Midbrain (tissue), 1 donor: ENCODE data around the gene OR10D3.
"Not testable (repeated sequence)": the region's sequence is repeated elsewhere in the genome, so short reads cannot be mapped to it uniquely, and the experiment has no call there.

Experiments used
- DNase-seq: peaks from one replicate; lab custom pipeline; 2025; lab: John Stamatoyannopoulos, UW

Gene OR10D3, protein sequence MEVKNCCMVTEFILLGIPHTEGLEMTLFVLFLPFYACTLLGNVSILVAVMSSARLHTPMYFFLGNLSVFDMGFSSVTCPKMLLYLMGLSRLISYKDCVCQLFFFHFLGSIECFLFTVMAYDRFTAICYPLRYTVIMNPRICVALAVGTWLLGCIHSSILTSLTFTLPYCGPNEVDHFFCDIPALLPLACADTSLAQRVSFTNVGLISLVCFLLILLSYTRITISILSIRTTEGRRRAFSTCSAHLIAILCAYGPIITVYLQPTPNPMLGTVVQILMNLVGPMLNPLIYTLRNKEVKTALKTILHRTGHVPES

GRCh38 chr11:124183068-124183467 is at the start of gene OR10D3:
TSS of gene OR10D3 (plus strand) at chr11:124183345. CDS start at chr11:124185270, 1,925 bp downstream.
- DNase-seq: no peak

- DNase-seq: no peak
Observed at GRCh38 chr11:124143034-124143433, 40.1 kb upstream of the OR10D3 start.

DNA sequence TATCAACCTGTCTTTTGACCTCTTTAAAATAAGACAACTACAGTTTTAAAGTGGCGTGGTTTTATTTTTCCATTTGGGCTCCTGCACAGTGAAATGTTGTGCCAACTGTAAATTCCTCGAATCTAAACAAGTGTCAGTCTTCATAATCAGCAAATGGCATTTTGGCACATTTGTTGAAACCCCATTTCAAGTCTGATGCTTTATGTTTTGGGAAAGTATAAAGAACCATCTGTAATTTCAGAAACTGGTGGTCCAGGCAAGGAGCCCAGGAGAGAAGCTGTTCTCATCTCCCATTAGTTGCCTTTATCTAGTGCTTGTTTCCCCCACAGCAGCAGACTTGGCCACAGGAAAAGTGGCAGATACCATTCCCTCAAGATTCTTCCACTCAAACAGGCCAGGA is 35.2 kb upstream of the OR10D3 start:
- DNase-seq: no peak

DNA sequence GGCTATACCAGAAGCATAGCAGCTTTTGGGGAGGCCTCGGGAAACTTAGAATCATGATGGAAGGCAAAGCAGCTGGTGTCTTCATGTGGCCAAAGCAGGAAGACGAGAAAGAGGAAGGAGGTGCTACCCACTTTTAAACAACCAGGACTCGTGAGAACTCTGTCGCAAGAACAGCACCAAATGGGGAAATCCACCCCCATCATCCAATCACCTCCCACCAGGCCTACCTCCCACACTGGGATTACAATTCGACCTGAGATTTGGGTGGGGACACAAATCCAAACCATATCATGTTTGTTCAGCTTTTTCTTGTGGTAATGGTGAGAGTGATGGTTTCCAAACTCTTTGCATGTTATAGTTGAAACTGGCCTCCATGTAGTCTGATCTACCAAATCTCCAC is 32.5 kb upstream of the OR10D3 start:
- no peak for DNase-seq

- no peak for DNase-seq
Observed at GRCh38 chr11:124152770-124153407, 30.3 kb upstream of the OR10D3 start.

DNA sequence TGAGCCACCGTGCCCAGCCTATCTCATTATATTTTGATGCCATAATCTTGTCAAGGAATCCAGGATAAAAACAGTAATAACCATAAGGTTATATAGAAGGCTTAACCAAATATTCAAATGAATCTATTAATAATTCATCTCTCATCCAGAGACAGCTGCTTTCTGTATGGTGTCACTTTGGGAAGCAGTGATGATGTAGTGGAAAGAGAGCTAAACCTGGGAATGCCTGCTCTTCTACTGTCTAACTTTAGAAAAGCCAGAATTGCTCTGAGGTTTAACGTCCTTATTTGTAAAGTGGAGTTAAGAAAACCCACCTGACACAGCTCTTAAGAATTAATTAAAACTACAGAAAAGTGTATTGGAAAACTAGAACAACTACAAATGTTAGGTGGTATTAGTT is 29.3 kb upstream of the OR10D3 start:
- no peak for DNase-seq

- no peak for DNase-seq
Observed at GRCh38 chr11:124159481-124159880, 23.7 kb upstream of the OR10D3 start.

DNA sequence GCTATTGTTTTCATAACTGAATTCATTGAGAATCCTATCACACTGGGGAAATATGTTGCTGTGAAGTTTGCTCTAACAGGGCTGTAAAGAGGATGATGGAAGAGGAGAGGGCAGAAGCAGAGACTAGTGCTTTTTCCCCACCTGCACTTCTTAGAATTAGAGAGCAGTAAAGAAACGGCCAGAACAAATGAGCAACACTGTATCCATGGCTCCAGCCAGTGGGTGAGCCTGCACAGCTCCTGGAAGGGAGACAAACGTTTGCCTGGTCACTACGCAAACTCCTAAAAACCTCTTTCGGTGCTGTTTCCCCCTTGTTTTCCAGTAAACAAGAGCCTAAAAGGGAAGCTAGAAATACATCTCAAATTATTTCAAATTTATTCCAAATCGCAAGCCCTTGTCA is 22.2 kb upstream of the OR10D3 start:
- DNase-seq: no peak

DNA sequence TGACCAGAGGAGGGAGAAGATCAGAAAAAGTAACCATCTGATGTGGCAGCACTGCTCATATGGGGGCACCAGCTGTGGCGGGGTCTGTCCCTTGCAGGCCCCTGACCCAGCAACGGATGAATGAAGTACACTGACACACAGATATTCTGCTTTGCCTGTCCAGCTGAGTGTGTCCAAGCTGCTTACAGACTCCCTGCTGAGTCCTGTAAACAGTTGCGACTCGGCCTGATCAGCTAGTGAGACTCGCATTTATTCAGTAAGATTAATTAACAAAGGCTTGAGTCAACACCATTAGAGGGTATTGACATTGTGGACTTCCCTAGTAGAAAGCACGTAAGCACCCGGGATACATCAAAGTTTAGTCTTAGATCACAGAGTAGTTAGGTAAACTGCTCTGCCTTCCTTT is 15.3 kb upstream of the OR10D3 start:
- no peak for DNase-seq

DNA sequence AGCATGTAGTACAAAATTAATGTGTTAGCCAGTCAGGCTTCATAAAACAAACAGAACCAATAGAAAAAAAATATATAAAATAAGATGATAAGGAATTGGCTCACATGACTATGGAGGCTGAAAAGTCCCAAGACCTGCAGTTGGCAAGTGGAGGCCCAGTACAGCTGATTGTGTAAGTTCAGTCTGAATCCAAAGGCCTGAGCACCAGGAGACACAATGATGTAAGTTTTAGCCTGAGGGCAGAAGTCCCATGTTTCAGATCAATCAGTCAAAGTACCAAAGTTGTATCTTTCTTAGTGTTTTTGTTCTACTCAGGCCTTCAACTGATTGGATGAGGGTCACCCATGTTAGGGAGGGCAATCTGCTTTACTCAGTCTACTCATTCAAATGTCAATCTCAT is 14.3 kb upstream of the OR10D3 start:
- no peak for DNase-seq

DNA sequence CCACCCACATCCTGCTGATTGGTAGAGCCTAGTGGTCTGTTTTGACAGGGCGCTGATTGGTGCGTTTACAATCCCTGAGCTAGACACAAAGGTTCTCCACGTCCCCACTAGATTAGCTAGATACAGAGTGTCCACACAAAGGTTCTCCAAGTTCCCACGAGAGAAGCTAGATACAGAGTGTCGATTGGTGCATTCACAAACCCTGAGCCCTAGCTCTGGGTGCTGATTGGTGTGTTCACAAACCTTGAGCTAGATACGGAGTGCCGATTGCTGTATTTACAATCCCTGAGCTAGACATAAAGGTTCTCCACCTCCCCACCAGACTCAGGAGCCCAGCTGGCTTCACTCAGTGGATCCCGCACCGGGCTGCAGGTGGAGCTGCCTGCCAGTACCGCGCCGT is 12.8 kb upstream of the OR10D3 start:
- DNase-seq: not testable (repeated sequence)

DNA sequence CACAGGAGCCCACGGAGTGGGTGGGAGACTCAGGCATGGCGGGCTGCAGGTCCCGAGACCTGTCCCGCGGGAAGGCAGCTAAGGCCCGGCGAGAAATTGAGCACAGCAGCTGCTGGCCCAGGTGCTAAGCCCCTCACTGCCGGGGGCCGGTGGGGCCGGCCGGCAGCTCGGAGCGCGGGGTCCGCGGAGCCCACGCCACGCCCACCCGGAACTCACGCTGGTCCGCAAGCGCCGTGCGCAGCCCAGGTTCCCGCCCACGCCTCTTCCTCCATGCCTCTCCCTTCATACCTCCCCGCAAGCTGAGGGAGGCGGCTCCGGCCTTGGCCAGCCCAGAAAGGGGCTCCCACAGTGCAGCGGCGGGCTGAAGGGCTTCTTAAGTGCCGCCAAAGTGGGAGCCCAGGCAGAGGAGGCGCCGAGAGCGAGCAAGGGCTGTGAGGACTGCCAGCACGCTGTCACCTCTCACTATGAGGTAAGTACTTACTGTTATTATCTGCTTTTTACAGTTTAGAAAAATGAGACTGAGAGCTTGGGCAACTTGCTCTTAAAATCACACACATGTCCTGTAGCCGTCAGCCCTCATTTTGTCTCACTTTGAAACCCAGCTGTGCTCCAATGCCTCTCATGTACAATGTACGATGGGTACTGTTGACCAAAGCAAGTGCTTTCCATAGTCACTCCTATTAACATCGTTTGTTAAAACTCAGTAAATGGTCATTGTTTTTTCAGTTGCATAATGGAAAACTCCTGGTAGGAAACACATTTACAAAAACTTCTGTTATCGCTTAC is 12.2 kb upstream of the OR10D3 start:
- DNase-seq: no peak

- DNase-seq: no peak
Observed at GRCh38 chr11:124172101-124172500, 11.0 kb upstream of the OR10D3 start.

GRCh38 chr11:124172599-124172998 is 10.5 kb upstream of the OR10D3 start:
- DNase-seq: no peak

GRCh38 chr11:124174001-124174583 is 9.1 kb upstream of the OR10D3 start:
- DNase-seq: peak; percentile 35

DNA sequence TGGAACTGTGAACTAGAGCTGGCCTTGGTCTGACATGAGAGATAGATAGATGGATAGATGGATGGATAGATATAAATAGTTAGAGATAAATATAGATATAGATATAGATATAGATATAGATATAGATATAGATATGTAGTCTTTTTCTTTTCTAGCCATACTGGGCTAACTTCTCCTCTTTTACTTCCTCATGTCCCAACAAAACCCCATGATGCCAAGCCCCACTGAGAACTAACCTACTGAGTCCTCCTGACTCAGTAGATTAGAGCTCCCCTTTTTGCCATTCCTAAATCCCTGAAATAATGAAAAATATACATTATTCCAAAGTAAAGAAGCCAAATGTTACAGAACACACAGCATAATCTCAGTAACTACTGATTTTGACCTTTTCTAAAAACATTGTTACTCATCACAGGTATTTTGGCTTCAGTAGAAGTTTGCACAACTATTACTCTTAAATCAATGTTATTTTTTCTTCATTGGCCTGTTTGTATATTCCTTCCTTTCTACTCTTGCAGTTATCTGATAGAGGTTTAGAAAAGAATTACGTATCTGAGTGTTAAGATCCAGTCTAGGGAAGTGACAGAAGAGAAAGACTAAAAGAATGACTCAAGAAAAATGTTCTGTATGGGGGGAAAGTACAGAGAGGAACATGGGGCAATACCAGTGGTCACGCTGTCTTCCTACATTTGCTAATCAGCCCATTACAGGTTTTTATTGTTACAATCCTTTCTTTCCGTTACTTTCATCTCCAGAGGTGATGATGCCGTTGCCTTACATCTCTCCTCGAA is 6.0 kb upstream of the OR10D3 start:
- DNase-seq: no peak

DNA sequence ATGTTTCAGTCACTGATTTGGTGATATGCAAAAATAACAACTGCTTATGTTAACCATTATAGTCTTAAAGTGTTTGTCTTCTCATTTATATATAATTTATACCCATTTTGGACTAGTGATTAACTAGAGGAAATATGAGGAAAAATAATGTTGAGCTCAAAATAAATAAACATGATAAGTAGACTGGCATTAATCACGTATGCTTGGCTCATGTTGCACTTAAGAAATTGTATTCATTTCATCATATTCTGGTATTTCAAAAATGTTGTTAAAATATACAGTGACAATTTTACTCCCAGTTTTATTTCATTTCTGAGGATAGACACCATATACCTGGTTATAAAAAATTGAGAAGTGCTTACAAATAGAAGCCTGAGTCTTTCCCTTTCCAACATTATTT is 3.8 kb upstream of the OR10D3 start:
- no peak for DNase-seq

DNA sequence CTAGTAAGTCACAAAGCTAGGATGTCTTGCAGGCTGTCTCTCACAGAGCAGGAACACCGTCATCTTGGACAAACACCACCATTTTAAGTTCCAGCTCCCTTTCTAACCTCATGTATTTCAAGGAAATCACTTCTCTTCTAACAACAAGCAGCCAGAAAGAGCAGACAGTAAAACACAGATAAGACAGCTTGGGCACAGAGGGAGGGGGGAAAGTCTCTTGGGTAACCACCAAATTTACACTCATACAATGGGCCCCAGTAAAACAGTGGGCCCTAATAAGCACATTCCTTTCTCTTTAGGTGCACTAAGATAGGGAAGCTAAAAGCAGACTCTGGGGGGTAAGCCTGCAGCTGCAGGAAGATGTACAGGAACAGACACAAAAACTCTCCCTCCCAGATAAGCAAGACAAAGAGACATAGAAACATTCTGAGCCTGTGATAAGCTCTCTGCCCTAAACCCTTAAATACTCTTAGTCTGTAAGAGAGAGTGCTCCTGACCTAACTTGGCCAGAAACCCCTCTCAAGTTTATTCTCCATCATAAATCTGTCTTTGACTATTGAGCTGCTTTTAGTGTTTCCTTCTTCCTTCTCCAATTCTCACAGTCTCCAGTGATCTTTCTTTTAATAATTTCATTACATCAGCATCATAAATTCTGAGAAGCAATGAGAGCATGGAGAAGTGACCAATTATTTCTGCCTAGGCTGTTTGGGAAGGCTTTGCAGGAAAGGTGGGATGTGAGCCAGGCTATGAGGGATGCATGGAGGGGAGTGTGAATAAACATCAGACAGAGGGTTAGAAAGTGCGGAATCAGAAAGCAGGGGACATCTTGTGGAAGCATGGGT is 7.4 kb downstream of the OR10D3 start:
- no peak for DNase-seq

DNA sequence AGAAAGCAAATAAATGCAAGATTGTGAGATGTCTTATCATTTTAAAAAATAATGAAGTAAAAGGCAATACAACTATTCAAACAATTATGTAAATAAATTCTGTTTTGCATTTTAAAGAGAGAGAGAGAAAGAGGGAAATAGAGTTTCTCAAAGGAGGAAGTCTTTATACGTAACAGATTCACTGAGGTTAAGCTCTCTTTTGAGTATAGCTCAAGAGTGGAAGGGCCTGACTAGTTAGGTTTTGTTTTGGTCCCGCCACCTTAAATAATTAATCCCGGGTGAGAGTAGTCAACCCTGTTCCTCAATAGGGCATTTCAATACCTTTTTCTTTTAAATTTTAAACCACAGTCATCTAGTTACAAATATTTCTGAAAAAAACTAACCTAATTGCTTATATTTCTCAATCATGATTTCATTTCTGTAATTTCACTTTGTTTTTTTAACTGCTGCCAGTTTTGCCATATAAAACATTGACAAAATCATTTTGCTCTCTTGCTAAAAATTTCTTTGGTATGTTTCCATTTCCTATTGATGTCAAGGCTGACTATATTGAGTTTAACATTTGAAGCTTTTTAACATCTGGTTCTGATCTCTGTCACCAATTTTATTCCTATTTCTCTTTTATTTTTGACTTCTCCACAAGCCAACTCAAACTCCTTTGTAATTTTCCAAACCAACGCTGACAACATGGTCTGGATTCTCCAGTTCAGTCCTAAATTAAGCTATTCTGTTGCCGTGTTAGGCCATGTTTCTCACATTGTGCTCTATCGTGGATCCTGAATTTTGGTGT is 10.3 kb downstream of the OR10D3 start:
- no peak for DNase-seq
